NCI-H510A treated with DMSO at 0.1 percent for 48 hours (cell line): Measurements from ENCODE around the gene CCDC74B.
"Not testable (repeated sequence)": the region's sequence is repeated elsewhere in the genome, so short reads cannot be mapped to it uniquely, and the experiment has no call there.

ENCODE experiments used
- DNase-seq: peaks from one replicate; lab custom pipeline; 2025; lab: John Stamatoyannopoulos, UW

The CCDC74B gene

GRCh38 chr2:130145006-130145414 lies at the start of gene CCDC74B:
TSS of gene CCDC74B (minus strand) at chr2:130145112. CDS start at chr2:130144996, 116 bp downstream.
- peak; percentile 34 for DNase-seq

- not testable (repeated sequence) for DNase-seq
Measured at GRCh38 chr2:130193824-130194223, 48.9 kb upstream of the CCDC74B start.

DNA sequence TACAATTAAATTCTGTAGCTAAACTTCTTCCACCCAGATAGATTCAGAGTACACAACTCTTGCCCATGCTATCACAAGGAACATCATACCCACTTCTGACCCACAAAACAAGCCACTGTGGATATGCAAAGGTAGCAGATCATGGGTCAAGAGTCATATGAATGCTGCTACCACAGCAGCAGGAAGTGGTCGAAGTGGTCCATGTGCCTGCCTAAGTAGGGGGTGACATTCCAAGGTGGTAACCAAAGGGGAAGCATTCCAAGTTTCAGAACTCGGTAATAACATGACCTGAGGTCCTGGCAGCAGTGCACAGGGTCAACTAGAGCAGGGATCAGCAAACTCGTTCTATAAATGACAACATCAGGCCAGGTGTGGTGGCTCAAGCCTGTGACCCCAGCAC lies 47.5 kb upstream of the CCDC74B start:
- not testable (repeated sequence) for DNase-seq

GRCh38 chr2:130191319-130191718 lies 46.4 kb upstream of the CCDC74B start:
- not testable (repeated sequence) for DNase-seq

DNA sequence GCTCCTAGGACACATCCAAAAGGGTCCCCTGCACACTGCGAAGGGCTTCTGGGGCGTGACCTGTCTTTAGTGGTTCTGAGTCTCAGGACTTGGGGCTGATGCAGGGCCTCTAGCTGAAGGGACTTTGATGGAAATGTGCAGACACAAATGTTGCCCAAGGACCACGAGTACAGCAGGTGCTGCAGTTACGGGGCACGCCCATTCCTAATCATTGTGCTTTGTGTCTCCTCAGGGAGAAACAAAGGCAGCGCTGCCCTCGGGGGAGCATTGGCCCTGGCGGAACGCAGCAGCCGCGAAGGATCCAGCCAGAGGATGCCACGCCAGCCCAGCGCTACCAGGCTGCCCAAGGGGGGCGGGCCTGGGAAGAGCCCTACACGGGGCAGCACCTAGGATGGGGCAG lies 45.3 kb upstream of the CCDC74B start:
- no peak for DNase-seq

GRCh38 chr2:130188958-130189357 lies 44.0 kb upstream of the CCDC74B start:
- not testable (repeated sequence) for DNase-seq

DNA sequence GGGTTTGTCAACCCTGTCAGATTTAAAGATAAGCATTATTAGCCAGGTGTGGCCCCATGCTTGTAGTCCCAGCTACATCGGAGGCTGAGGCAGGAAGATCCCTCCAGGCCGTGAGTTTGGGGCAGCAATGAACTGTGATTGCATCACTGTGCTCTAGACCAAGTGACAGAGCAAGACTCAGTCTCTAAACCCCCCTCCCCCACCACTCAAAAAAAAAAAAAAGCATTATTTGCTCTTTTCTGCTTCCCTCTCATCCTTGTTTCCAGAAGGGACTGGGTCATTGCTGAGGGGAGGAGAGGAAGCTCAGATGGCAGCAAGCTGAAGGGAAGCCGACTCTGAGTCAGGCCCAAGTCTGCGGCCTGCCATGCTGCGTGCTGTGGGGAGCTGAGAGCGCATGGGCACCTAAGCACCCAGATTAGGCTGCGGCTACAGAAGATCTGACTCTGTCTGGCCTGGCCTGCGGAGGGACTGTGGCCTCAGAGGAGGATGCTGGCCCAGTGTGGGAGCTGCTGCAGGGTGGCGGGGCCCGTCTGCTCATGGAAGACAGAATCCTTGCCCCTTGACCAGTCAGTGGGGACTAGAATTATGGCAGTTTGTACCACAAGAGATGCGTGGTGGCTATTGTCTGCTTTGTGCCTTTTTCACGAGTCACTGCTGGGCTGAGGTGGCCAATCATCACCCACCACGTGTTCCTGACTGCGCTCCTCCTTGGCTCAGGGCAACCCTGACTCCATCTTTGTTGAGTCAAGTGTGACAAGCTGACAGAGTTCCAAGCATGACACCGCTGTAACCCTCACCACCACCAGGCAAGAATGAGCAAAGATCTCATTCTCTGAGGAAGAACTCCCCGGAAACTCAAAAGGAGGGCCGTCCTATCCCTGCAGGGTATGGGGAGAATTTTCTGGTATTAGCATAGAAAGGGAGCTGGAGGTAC lies 43.2 kb upstream of the CCDC74B start:
- DNase-seq: not testable (repeated sequence)

DNA sequence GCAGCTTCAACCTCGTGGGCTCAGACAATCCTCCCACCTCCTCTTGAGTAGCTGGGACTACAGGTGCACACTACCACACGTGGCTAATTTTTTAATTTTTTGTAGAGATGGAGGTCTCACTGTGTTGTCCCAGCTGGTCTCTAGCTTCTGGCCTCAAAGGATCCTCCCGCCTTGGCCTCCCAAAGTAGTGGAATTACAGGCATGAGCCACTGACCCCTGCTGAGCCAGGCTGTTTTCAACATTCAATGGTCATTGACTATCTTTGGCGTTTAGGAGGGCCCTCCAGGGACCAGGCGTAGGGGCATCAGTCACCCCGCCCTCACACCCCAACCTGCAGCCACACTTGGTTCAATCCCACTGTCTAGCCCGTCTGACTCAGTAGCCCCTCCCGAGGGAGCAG lies 42.4 kb upstream of the CCDC74B start:
- no peak for DNase-seq

DNA sequence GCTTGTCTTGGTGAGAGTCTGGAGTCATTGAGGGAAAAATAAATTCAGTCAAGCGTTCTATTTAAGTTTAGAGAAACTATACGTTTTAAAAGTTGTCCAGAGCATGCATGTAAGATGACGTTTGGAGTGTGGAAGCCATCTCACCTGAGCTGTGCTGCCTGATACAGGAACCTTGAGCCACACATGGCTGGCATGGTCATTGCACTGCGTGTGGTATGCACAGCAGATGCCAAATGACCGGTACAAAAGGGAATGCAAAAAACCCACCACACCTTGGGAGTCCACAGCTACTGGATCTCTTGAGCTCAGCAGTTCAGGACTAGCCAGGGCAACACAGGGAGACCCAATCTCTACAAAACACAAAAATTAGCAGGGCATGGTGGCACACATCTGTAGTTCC lies 41.5 kb upstream of the CCDC74B start:
- DNase-seq: no peak

GRCh38 chr2:130185896-130186295 lies 41.0 kb upstream of the CCDC74B start:
- no peak for DNase-seq

DNA sequence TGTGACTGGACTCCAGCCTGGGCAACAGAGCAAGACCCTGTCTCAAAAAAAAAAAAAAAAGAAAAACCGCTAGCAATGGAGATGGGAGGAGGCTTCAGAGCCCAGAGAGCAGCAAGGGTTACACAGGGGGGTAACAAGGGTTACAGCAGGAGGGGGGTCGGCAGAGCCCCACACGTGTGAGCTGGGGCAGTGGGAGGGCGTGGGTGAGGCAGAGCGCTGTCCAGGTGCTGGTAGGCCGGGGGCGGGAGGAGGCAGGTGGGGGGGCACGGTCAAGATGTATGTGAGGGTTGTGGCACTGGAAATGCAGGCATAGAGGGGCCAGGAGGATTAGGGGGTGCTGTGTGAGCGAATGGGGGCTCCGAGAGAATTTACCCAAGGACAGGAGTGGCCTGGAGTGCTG lies 40.5 kb upstream of the CCDC74B start:
- no peak for DNase-seq

DNA sequence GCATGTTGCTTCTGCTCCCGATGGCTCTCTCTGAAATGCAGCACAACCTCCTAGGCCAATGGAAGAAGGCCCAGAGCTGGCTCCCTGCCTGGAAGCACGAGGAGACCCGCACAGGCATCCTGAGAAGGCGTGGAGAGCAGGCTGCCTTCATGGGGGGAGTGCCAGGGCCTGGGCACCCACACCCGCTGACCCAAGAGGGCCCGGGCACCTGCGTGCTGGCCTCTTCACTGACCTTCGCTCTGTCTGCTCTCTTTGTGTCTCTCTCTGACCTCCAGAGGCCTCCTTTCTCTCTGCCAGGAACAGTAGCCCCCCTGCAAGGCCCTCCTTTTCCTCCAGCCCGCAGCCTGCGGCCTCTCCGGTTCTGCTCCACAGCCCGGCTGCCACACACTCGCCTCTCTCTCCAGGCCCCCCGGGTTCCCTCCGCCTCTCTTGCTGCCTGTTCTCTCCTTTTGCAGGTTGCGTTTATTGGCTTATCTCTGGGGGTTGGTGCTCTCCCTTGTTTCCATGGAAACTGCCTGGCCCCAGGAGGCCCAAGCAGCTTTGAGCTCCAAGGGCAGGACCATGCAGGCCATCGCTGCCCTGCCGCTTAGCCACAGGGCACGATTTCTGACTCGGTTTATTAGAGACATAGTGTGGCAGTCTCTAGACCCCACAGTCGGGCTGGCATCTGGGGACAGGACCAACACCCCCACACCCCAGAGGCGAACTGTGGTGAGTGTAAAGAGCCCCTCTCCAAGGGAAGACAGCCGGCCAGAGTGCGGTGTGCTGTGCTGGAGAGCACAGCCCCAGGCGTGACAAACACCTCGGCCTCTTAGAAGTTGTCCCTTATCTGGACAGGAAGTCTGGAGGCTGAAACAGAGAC lies 38.8 kb upstream of the CCDC74B start:
- DNase-seq: no peak

- DNase-seq: peak; percentile 0
Measured at GRCh38 chr2:130182826-130183511, 38.1 kb upstream of the CCDC74B start.

DNA sequence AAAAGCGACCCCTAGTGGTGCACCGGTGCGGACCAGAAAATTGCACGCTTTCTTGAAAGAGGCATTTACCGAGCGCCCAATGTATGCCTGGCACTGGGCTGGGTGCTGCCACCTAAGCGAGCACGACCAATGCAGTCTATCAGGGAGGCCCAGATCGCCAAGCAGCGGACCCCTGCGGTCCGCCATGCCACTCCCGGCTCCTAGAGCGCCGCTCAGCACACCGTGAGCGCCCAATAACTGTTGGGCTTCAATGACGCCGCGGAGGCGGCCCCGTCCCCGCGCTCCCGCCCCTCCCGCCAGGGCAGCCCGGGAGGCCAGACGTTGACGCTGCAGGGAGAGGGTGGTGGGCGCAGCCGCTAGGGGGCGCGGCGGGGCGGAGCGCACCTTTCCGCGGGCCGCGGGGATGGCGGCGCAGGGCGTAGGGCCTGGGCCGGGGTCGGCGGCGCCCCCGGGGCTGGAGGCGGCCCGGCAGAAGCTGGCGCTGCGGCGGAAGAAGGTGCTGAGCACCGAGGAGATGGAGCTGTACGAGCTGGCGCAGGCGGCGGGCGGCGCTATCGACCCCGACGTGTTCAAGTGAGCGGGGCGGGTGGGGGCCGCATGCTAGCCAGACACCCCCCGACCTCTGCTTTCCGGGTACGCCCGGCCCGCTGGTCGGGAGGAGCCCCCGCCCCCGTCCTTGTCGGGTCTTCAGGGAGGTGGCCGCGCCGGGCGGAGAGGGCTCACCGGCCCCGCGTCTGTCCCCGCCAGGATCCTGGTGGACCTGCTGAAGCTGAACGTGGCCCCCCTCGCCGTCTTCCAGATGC lies 37.2 kb upstream of the CCDC74B start, which contains the start of gene MZT2B:
MZT2B (plus strand) TSS at position 383 of the 803 bp plus-strand sequence; CDS start at position 404, 21 bp downstream.
- DNase-seq: peak; percentile 88

DNA sequence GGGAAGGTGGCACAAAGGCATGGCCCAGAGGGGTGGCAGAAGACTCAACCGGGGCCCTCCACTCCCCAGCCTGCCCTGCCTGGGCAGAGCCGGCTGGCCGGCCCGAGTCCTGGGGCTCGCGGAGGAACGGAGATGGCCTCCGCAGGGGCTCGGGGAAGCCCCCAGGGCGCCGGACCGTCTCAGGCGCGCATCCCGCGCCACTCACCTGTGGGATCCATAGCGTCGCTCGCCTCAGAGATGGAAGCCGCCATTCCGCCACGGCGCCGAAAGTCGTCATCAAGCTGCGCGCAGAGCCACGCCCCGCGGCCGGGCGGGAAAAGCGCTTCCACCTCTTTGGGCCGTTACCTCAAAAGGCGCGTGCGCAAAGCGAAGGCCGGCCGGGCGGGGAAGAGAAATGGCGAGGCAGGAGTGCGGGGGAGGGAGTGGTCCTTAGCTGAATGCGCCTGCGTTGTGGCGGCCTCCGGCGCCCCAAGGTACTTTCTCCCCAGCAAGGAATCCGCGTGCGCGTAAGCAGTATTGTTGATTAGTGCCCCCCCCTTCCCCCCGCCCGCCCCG lies 36.5 kb upstream of the CCDC74B start, which contains the start of gene SMPD4:
SMPD4 (minus strand) TSS at position 278 of the 555 bp plus-strand sequence. CDS start 5,010 bp downstream, outside the sequence.
- peak; percentile 93 for DNase-seq

- not testable (repeated sequence) for DNase-seq
Measured at GRCh38 chr2:130180404-130181324, 35.8 kb upstream of the CCDC74B start.

GRCh38 chr2:130174866-130175265 lies 30.0 kb upstream of the CCDC74B start:
- DNase-seq: not testable (repeated sequence)

DNA sequence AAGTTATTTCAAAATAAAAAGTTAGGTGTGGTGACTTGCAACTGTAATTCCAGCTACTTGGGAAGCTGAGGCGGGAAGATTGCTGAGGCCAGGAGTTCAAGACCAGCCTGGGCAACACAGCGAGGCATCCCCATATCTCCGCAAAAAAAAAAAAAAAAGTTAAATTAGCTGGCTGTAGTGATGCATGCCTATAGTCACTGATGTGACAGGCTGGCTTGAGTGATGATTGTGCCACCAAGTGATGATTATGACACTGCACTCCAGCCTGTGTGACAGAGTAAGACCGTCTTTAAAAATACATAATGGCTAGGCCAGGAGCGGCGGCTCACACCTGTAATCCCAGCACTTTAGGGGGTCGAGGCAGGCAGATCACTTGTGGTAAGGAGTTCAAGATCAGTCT lies 25.0 kb upstream of the CCDC74B start:
- DNase-seq: no peak

DNA sequence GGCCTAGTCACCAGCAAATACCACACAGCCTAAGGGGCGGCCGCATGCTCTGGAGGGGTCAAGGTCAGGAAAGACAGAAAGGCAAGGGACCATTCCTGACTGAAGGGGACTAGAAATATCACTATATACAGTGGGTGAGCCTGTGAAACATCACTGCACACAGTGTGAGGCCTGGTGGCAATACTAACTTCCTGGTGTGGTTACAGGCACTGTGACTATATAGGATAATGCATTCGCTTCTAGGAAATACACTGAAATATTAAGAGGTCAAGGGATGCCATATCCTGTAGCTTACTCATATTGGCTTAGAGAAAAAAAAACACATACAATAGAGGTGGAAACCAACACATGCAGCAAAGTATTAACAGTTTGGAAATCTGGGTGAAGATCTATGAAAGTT lies 24.3 kb upstream of the CCDC74B start:
- DNase-seq: not testable (repeated sequence)
